ENCODE data around the gene NR3C1.

NR3C1 gene

DNA sequence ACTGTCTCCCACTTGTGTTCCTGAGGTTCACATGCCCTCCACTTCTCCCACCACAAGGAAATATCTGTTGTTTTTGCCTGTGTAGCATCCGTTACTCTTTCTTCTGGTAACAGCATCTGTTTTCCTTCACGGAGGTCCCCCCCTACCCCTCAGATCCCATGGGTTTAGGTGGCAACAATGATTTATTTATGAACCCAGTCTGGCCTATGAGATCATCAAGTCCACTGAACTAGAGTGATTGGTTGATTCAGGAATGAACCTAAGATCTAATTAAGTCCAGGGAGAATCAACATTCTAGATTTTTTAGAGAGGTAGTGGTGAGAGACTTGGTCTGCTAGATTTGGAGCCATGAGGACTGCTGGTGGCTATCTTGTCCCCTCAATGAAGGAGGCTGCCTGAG is 166.8 kb downstream of the NR3C1 start:
- no peak overlapping the region for H3K27ac ChIP-seq
- TF ChIP-seq ZFX (IDR thresholded peaks at IDR 0.05; ENCODE audit: borderline replicate concordance), result no peak
- TF ChIP-seq, protein P1, sequence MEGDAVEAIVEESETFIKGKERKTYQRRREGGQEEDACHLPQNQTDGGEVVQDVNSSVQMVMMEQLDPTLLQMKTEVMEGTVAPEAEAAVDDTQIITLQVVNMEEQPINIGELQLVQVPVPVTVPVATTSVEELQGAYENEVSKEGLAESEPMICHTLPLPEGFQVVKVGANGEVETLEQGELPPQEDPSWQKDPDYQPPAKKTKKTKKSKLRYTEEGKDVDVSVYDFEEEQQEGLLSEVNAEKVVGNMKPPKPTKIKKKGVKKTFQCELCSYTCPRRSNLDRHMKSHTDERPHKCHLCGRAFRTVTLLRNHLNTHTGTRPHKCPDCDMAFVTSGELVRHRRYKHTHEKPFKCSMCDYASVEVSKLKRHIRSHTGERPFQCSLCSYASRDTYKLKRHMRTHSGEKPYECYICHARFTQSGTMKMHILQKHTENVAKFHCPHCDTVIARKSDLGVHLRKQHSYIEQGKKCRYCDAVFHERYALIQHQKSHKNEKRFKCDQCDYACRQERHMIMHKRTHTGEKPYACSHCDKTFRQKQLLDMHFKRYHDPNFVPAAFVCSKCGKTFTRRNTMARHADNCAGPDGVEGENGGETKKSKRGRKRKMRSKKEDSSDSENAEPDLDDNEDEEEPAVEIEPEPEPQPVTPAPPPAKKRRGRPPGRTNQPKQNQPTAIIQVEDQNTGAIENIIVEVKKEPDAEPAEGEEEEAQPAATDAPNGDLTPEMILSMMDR (IDR thresholded peaks at IDR 0.05), result no peak

DNA sequence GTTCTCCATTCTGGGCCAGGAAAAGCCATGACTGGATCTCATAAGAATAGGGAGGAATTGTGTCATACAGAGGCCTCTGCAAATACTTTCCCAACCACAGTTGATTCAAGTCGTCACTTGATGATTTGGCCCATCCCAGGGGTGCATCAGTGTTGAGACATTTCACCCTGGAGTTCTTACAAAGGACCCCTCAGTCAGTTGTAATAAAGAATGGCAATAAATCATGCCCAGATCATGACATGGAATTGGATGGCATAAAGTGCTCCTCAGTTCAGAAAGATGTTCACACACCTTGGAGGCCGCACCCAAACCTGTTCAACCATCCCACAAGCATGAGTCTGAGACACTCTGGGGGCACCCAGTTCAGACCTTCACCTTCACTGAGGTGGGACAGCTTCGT is 168.1 kb downstream of the NR3C1 start:
- TF ChIP-seq ZFX (IDR thresholded peaks at IDR 0.05; ENCODE audit: borderline replicate concordance), result no peak
- TF ChIP-seq, protein P1 (IDR thresholded peaks at IDR 0.05), result no peak
- H3K27ac ChIP-seq, result no peak overlapping the region

GRCh38 chr5:143234162-143234842 is 169.2 kb downstream of the NR3C1 start:
- no peak overlapping the region for H3K27ac ChIP-seq
- TF ChIP-seq ZFX (IDR thresholded peaks at IDR 0.05; ENCODE audit: borderline replicate concordance), result no peak
- TF ChIP-seq, protein P1 (IDR thresholded peaks at IDR 0.05), result no peak

- TF ChIP-seq, protein P1 (IDR thresholded peaks at IDR 0.05), result no peak
- no peak for TF ChIP-seq ZFX (IDR thresholded peaks at IDR 0.05; ENCODE audit: borderline replicate concordance)
- H3K27ac ChIP-seq, result no peak overlapping the region
These were observed 170.5 kb downstream of the NR3C1 start for GRCh38 chr5:143233031-143233430.

DNA sequence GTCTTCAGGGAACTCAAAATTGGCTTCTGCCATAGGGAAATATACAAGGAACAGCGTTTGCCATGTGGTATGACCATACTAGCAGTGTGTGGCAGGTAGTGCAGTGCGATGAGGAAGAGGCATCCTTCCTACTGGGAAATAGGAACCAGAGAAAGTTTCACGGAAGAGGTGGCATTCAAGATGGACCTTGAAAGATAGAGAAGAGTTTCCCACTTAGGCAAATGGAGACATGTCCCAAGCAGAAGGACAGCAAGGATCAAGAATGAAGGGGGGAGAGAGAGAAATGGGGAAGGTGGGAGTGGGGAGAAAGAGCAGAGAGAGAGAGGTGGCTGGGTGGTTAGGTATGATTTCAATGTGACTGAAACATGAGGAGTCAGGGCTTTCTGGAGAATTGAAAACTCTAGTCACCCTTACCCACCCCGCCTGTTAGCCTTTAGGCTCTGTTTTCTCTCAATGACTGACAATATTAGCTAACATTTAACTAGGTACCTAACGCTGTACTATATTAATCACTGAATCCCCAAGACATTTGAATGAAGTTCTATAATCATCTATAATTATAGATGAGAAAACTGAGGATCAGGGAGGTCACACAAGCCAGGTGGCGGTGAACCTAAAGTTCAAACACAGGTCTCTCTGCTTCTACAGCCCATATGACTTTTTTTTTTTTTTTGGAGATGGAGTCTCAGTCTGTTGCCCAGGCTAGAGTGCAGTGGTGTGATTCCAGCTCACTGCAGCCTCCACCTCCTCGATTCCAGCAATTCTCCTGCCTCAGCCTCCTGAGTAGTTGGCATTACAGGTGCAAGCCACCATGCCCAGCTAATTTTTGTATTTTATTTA is 171.3 kb downstream of the NR3C1 start:
- H3K27ac ChIP-seq, result no peak overlapping the region
- TF ChIP-seq, protein P1 (IDR thresholded peaks at IDR 0.05), result no peak
- TF ChIP-seq ZFX (IDR thresholded peaks at IDR 0.05; ENCODE audit: borderline replicate concordance), result no peak

GRCh38 chr5:143231416-143231815 is 172.1 kb downstream of the NR3C1 start:
- TF ChIP-seq, protein P1 (IDR thresholded peaks at IDR 0.05), result no peak
- TF ChIP-seq ZFX (IDR thresholded peaks at IDR 0.05; ENCODE audit: borderline replicate concordance), result no peak
- H3K27ac ChIP-seq, result no peak overlapping the region

GRCh38 chr5:143230676-143230996 is 172.8 kb downstream of the NR3C1 start:
- TF ChIP-seq ZFX (IDR thresholded peaks at IDR 0.05; ENCODE audit: borderline replicate concordance), result no peak
- TF ChIP-seq, protein P1 (IDR thresholded peaks at IDR 0.05), result no peak
- H3K27ac ChIP-seq, result no peak overlapping the region

Measured in 22Rv1 (cell line).